Stimulated activated CD8-positive, alpha-beta memory T cell treated with anti-CD3 and anti-CD28 coated beads, Interleukin-4, amount 100 ng/mL, for 24 hours (primary cell): Measurements from ENCODE around the gene PCDHGB5.

Experiments
- DNase-seq: peaks from one replicate; pipeline ENCODE4 v3.0.0-alpha.2; 2020; ENCODE audit warnings: low read depth

The PCDHGB5 gene

GRCh38 chr5:141441571-141442170, 43.9 kb downstream of the PCDHGB5 start:
- no peak for DNase-seq
